ENCODE results near the gene NBEA.
"Not testable (repeated sequence)": the region's sequence is repeated elsewhere in the genome, so short reads cannot be mapped to it uniquely, and the experiment has no call there.

The NBEA gene

DNA sequence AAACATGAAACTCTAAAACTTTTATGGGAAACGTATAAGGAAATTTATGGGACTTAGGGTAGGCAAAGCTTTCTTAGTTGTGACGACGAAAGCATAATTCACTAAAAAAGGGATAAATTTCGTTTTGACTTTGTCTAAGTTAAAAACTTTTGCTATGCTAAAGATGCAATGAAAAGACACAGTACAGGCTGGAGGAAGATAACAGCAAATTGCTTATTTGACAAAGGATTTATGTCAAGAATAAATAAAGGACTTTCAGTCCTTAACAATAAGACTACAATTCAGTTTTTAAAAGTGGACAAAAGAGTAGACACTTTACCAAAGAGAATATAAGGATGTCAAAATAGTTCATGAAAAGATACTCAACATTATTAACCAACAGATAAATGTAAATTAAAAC, 150.2 kb downstream of the NBEA start:
- DNase-seq = no peak

DNA sequence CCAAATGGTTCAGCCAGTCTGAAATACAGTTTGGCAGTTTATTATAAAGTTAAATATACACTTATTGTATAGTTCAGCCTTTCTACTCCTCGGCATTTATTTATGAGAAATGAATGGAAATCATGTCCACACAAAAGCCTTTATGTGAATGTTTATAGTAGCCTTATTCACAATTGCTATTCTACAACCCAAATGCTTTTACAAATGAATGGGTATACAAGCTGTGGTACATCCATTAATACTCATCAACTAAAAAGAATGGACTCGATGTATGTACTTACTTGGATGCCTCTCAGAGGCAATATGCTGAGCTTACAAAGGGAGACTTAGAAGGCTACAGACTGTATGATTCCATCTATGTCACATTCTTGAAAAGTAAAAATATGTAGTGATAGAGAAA, 150.7 kb downstream of the NBEA start:
- DNase-seq = no peak

DNA sequence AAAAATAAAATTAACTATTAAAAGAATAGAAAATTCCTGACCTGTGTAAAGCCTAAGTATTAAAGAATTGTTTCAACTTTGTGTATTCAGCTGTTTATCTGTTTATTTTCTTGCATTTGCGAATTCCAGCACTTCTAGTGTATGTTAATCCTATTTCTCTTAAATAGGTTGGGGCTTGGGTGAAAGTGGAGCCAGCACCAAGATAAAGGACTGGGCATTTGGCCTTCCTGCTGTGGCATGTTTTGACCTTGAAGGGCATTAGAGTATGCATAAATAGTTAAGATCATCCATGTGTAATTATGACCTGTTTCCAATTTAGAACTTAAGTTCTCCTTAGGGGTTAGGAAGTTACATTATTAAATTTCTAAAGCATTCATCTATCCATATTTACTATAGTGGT, 151.3 kb downstream of the NBEA start:
- DNase-seq = no peak

DNA sequence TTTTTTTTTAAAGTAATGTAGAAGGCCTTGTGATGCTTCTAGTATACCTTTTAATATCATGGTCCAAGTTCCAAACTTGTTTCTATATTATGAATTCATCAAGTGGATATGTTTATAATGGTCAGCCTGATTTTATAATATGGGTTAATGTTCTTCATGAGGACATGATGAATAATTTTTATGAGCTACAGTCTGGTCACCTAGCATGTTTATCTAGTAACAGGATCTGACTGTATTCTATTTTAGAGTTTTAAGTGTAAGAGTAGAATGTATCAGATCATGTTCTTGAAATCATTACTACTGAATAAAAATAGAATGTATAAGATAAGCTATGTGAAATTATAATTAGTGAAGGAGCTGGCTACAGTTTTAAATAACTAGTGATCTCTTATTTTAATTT, 164.7 kb downstream of the NBEA start:
- not testable (repeated sequence) for DNase-seq

DNA sequence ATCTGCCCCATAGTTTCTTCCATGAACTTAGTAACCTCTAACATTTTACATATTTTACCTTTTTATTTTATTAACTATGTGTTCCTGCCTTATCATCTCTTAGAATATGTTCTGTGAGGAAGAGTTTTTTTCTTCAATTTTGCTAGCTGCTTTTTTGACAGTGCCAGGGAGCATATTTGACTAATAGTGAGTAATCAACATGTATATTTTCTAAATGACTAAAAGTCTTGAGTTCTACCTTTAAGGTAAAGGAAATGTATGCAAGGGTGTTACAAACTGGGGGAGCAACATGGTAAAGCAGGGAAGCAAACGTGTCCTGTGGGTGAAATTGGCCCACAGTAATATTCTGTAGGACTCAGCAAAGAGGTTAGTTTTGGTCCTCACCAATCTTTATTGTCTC, 165.5 kb downstream of the NBEA start:
- DNase-seq = no peak

DNA sequence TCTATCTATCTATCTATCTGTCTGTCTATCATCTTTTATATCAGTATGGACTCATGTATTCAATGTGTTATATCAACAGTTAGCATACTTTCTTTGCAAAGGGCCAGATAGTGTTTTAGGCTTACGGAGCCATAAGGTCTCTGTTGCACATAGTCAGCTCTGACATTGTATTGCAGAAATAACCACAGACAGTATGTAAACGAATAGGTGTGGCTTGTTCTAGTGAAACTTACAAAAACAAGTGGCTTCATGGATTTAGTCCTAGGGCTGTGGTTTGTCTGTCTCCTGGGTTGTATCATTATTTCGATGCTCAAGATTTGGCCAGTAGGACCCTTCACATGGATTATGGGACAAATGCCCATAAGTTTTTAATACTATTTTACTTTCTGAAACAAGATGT, 171.5 kb downstream of the NBEA start:
- DNase-seq = not testable (repeated sequence)

DNA sequence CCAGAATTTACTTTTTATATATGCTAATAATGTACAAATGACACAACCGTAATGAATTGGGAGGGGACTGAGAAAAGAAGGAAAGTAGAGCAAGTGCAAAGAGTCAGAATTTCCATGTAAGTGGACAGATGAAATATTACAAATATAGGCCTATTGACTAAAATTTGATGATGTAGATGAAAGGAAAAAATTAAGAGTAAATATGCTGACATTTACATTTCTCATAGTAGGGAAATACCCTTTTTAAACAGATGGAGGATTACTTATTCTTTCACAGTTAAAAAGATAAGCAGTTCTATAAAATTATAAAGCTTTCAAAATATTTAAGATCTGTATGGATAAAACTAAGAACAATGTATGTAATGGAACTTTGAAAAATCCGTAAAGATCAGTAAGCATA, 185.4 kb downstream of the NBEA start:
- no peak for DNase-seq

DNA sequence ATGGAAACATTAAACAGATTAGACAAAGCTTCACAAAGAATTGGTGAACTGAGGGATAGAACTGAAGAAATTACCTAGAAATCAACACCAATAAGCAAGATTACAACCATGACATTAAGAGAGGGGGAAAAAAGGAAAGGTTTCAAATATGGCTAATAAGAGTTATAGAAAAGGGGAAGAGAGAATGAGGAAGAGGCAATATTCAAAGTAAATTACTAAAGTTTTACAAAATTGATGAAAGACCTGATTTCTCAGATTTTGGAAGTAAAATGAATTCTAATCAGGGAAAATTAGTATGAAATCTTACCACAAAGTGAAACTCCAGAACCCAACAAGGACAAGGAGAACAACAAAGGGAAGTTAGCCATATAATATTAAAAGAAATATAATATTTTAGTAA, 187.4 kb downstream of the NBEA start:
- no peak for DNase-seq

DNA sequence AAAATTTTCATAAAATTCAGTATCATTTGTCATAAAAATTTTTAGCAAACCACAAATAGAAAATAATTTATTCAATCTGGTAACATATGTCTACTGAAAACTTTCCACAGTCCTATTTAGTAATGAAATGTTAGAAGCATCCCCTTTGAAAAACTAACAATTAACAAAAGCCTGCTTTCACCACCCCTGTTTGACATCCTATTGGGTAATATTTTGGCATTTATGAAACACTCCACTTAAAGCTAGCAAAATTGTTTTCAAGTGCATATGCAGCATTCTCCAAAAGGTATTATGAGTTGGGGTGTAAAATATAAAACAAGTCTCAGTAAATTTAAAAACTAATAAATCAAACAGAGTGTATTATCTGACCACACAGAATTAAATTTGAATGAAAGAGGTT, 189.4 kb downstream of the NBEA start:
- no peak for DNase-seq

DNA sequence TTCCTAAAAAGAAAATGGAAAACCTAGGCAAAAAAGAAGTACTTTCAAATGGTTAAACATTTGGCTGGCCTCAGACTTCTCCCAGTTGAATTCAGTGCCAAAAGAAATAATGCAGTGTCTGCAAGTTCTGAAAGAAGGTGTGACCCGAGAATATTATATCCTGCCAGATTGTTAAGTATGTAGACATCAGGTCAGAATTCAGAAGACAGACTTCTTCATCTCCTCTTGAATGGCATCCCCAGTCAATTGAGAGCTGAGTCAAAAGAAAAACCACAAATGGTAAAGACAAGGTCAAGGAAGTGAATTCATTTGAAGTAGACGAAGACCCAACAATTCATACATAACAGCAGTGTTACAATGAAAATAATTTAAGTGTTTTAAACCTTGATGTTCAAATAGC, 194.5 kb downstream of the NBEA start:
- DNase-seq = no peak

DNA sequence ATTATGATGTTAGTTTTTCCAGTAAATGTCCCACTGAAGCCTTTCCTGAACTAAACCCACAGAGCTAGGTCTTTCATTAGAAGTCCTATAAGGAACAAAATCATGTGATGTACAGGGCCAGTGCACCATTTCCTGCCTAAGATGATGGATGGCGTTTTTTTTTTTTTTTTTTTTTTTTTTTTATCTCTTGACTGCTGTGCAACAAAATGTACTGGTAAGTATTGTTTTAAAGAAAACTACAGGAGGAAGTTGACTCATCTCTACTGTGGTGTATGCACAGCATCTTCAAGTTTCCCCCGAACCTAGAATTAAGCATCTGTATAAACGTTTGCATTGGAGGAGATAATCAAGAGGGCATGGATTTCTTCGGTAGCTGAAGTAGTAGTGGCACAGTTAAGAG, 197.5 kb downstream of the NBEA start:
- DNase-seq = no peak

DNA sequence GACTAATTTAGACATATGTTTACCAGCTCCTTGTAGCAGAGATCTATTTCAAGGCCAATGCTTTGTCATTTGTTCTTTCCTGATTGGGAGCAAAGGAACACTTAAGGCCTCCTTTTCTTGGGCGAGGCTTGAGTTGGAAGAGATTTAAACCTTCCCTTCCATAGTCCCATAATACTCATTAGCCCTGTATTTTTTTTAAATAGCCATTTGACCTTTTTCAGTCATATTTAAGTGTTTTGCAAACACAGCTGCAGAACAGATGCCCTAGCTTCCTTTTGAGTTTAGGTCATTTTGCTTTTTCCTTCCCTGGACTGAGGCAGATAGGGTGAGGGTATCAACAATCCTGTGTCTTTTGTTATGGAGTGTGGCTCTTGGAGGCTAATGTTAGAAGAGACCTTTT, 198.3 kb downstream of the NBEA start:
- DNase-seq = no peak

DNA sequence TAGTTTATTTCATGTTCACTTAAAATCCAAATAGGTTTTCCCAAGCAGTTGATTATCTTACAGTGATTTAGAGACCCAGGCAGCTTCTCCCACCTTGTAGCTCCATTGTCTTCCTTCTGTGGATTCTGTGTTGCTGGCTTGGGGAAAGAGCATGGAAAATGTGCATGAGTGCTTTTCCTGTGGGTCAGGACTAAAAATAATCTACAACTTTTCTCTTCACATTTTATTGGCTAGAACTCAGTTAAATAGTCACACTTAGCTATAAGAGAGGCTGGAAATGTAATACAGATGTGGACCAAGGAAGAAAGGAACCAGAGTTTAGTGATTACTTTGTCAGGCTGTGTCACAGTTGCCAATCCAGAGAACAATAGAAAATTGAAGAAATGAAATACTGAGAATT, 198.8 kb downstream of the NBEA start:
- no peak for DNase-seq

DNA sequence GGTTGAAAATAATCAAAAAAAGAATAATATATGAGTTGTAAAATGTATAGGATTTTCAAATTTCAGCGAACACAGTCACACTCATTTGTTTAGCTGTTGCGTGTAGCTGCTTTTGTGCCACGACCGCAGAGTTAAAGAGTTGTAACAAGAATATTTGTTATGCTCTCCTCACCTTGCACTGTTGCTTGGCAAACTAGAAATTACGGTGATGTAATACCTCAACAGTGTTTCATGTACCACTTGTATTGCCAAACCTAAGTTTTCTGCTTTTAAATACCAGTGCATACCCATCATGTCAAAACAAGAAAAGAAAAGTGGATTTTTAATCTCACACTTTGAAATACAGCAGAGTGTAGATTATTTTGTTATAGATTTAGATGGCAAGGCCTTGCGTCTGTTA, 201.1 kb downstream of the NBEA start:
- DNase-seq = no peak

DNA sequence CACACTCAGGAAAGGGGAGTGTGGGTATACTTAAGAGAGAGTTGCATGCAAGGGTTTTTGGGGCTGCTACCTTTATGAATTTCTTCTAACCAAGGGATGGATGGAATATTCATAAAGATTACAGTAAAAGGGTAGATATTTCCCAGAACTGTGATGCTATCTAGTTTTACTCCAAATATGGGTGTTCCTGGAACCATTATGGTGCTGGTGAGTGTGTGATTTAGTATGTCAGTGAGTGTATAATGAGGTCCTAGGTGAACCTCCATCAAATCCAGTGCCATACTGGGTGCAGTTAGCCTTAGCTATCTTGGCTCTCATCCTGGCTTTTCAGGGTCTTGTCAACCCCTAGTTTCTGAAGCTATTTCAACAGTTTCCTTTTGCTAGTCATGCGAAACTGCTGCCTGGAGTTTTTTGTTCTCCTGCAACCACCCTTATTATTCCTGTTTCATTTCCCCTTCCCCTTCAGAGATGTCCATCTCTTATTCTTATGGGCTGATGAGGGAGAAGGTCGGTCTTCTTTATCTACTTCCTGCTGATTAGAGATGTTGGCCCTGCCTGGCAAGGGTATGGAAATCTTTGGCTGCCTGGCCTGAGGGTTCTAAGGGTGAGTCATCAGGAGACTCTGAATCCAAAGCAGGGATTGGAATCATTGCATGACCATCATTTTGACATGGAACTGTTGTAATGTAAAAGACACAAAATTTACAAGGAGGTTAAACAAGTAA, 202.3 kb downstream of the NBEA start:
- DNase-seq = no peak

DNA sequence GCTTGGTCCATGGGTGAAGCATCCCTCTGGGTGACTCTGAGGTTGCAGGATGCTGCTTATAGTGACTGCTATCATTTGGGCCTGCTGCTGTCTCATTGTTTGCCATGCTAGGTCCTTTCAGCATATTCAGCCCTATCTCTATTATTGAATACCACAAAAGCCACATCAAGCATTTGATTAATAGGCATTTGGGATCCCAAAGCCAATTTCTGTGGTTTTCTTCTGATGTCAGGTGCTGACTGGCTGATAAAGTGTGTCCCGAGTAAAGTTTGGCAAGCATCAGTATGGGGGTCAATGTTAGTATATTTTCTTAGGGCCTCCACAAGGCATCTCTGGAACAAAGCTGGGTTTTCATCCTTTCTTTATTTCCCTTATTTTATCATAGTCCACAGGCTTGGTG, 204.6 kb downstream of the NBEA start:
- DNase-seq = no peak

DNA sequence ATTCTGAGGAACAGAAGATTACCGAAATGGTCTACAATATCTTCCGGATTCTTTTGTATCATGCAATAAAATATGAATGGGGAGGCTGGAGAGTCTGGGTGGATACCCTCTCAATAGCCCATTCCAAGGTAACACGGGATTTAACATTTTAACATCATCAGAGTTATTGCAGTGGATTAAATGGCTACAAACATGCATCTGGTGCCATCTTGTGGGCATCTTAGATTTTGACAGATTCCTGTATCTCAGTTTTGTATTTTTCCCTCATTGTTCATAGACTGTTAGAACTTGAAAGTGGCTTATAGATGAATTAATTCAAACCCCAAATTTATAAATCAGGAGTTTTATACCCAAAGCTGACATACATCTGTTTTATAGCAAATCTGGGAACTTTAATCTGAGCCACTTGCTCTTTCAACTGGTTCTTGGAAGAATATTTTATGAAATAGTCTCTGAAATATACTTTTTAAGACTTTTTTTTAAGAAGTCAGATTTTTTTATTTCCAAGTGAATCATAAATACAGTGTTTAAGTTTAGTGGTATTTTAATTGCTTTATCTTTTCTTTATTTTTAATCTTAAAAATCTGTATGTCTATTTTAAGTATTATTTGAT, 215.2 kb downstream of the NBEA start:
- DNase-seq = no peak

DNA sequence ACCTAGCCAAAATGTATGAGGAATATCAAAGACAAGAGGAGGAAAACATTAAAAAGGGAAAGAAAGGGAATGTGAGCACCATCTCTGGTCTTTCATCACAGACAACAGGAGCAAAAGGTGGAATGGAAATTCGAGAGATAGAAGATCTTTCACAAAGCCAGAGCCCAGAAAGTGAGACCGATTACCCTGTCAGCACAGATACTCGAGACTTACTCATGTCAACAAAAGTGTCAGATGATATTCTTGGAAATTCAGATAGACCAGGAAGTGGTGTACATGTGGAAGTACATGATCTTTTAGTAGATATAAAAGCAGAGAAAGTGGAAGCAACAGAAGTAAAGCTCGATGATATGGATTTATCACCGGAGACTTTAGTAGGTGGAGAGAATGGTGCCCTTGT, 217.0 kb downstream of the NBEA start:
- no peak for DNase-seq

DNA sequence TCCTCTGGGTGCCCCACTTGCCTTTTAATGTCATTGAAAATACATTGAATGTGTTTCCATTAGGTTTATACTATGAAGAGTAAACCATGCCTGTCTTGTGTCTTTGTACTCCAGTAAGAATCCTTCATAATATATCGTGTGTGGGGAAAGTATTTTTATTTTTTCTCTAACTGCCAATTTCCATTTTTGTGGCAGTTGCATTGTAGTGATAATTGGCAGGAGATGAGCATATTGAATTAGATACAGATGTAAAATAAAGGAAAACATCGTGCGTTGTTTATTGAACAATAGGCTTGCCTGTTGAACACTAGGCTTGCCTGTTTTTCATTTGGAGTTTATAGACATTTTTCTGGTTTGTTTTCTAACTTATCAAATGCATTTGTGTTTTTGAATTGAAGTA, 218.8 kb downstream of the NBEA start:
- DNase-seq = no peak

DNA sequence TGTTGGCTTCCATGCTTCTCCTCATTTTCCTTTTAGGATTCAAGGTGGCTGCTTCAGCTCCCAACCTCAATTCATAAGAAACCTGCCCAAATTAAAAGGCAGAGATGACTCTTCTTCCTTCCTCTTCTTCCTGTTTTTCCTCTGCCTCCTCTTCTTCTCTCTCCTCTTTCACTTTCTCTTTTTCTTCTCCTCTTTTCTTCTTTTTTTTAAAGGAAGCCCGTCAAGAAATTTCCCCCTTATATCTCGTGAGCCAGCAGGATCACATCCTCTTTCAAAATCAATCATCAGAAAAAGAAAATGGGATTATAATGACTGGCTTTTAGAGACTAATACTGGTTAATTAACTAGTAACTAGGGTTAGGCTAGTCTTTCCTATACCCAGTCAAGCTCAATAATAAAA, 220.3 kb downstream of the NBEA start:
- no peak for DNase-seq

DNA sequence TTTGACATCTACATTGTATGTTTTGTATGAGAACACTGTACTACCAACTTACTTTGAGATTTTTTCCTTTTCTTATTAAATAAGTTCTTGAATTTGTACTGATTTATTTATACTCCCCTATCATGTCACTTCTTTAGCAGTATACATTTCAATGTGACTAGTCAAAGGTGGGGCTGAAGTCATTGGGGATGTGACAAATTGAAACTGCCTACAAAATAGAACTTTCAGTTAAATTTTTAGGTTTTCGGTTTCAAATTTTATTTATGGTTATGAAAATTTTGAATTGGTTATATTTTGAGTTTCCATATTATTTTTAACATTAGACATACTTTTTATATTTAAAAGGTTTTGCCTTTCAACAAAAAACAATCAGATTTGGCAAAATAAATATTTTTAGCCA, 221.6 kb downstream of the NBEA start:
- no peak for DNase-seq

DNA sequence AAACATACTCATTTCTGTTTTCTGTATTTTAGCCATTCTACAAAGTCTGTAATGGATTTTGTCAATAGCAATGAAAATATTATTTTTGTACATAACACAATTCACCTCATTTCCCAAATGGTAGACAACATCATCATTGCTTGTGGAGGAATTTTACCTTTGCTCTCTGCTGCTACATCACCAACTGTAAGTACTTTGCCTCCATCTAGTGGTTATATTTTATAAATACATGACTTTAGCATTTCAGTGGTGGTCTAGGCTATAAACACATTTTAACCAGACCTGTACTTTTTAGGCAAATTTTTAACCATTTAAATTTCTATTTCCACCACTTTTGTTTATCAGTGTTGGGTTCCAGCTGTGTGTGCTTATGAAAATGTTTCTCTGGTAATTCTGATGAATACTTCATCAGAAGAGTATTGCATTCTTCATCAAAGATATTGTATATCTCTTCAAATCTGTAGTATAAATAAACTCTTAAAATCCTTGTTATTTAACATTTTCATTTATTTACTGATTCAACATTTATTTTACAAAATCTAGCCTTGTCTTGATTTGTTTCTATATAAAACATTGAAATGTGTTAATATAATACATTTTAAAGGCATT, 222.4 kb downstream of the NBEA start:
- DNase-seq = no peak

DNA sequence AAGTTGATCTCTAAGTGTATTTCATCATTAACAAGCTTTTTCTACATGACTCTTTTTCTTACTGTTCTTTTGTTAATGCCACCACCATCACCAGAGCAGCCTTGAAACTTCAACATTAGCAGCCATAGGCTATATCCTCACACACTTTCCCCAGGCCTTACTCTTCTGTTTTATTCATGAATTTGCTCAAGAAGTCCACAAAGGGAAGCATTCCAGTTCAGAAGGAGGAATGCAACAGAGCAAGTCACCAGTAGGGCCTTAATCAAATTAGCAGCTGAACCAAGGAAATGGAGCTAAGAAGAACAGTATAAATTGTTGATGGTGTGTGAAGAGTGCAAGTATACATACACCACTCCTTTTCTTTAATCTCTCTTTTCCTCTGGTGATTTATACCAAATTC, 223.1 kb downstream of the NBEA start:
- DNase-seq = no peak

DNA sequence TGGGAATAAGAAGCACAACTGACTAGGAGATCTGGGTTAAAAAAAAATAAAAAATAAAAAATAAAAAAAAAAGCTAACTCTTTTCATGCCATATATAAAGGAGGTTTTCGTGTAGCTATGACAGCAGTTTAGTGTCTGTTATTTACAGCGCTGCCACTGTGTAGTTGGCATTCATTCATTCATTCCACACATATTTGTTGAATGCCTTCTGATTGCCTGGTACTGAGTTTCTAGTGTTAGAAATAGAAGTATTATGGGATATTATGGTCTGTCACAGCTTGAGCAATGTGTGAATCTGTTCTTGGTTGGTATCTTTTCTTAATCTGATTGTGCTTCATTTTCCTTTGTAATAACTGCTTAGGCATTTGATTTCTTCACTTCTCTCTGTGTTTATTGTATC, 237.4 kb downstream of the NBEA start:
- no peak for DNase-seq
